Urinary bladder (tissue), 4 donors: ENCODE data around the gene JARID2. TPM values are rescaled to one million over a fixed set of nuclear protein-coding genes. Genes with fewer than 3 reads are reported as not detected.

Experiments used
- DNase-seq: peaks from one replicate; pipeline ENCODE4 v3.0.0-alpha.2; 2015; ENCODE audit errors: extremely low spot score
- H3K27ac ChIP-seq: one replicate; pipeline ENCODE4 v1.5.1; 2013; ENCODE audit warnings: low read depth, mild to moderate bottlenecking, moderate library complexity
- H3K36me3 ChIP-seq: one replicate; pipeline ENCODE4 v1.6.1; 2013; ENCODE audit warnings: mild to moderate bottlenecking, moderate library complexity; ENCODE audit not compliant: insufficient read depth
- H3K4me1 ChIP-seq: one replicate; pipeline ENCODE4 v1.6.1; 2013; ENCODE audit warnings: mild to moderate bottlenecking, moderate library complexity; ENCODE audit not compliant: insufficient read depth
- H3K4me3 ChIP-seq: one replicate; pipeline ENCODE4 v1.5.1; 2013; ENCODE audit warnings: low read depth, low read length
- WGBS: extraction: QIAGEN DNeasy Blood & Tissue Kit; methylation state at CpG from one replicate; pipeline ENCODE4 v1.1.7; 2013; 5-methylcytosine and 5-hydroxymethylcytosine counted together
- polyA plus RNA-seq: library from polyadenylated mRNA; stranded (reverse); fragments of 200-250 nt; gene quantifications from one replicate; pipeline ENCODE4 v1.2.3, GENCODE V29; 2013
- total RNA-seq: library from RNA; depleted of rRNA; stranded (reverse); fragments of >200 nt; gene quantifications from one replicate; pipeline ENCODE4 v1.2.3, GENCODE V29; 2014
- donor health status: healthy with polysubstance abuse.
- donor health status: healthy.

The JARID2 gene
- total and polyA plus RNA-seq, 2 donors = 5.5 to 11.9 TPM

DNA sequence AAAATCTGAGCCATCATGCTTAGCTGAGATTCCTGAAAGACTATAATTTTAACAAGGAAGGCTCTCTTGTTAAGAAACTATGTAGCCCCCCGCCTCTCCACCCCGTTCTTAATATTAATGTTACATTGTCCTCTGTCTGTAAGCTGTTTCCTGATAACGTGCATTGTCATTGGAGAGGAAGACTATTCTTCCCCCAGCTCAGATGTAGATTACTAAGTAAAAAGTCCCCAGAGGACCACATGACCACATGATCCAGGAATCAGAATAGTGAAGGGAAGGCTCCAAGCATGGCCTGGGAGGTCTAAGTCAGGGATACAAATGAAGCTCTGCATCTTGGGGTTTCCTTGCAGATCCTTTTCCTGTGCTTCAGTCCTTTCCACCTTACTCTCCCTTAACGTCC is 106.4 kb downstream of the JARID2 start:
- H3K4me3 ChIP-seq = no peak overlapping the region
- WGBS = 68% methylated on average over 4 of the region's 4 CpGs
- no peak overlapping the region for H3K27ac ChIP-seq
- DNase-seq = no peak
- no peaks in the 10 kb centered on the region for H3K36me3 ChIP-seq
- H3K4me1 ChIP-seq = no peaks in the 10 kb centered on the region

DNA sequence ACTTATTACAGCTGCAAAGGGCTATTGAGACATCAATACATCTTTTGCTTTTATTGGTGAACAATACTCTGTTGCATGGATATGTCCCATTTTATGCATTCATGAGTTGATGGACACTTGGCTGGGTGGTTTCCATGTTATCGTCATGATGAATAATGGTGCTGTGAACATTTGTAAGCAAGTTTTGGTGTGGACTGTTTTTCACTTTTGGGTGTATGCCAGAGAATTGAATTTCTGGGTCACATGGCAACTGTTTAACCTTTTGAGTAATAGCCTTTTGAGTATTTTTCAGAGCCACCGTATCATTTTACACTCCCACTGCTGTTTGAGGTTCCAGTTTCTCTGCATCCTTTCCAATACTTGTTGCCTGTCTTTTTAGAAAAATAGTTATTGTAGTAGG is 107.0 kb downstream of the JARID2 start:
- Histone ChIP-seq H3K36me3 (no peaks in the 10 kb centered on the region), H3K4me3 (no peak overlapping the region), H3K4me1 (no peaks in the 10 kb centered on the region), H3K27ac (no peak overlapping the region)
- no peak for DNase-seq
- 84% methylated on average over 2 of the region's 2 CpGs for WGBS

DNA sequence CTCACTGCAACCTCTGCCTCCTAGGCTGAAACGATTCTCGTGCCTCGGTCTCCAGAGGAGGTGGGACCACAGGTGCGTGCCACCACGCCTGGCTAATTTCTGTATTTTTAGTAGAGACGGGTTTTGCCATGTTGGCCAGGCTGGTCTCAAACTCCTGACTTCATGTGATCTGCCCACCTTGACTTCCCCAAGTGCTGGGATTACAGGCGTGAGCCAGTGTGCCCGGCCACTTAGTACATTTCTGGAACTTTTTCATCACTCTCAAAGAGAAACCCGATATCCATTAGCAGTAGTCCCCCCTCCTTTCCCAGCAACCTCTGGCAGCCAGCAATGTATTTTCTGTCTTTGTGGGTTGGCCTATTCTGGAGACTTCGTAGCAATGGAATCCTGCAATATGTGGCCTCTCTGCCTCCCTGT is 109.8 kb downstream of the JARID2 start:
- Histone ChIP-seq H3K4me1 (no peaks in the 10 kb centered on the region), H3K4me3 (no peak overlapping the region), H3K27ac (no peak overlapping the region), H3K36me3 (no peaks in the 10 kb centered on the region)
- no peak for DNase-seq
- 85% methylated on average over 10 of the region's 10 CpGs for WGBS

DNA sequence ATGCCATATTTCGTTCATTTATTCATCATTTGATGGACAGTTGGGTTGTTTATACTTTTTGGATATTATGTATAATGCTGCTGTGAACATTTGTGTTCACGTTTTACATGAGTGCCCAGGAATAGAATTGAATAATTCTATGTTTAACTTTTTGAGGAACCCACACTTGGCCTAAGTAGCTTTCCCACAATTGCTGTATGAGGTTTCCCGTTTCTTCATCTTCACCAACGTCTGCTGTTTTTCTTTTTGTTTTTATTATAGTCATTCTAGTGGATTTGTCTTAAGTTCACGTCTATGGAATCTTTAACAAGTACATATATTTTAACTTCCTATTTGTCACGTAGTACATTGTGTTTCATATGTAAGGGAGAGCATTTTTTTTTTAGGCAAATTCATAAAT is 110.3 kb downstream of the JARID2 start:
- Histone ChIP-seq H3K36me3 (no peaks in the 10 kb centered on the region), H3K27ac (no peak overlapping the region), H3K4me1 (no peaks in the 10 kb centered on the region), H3K4me3 (no peak overlapping the region)
- 77% methylated on average over 6 of the region's 6 CpGs for whole genome bisulfite sequencing
- DNase-seq = no peak

DNA sequence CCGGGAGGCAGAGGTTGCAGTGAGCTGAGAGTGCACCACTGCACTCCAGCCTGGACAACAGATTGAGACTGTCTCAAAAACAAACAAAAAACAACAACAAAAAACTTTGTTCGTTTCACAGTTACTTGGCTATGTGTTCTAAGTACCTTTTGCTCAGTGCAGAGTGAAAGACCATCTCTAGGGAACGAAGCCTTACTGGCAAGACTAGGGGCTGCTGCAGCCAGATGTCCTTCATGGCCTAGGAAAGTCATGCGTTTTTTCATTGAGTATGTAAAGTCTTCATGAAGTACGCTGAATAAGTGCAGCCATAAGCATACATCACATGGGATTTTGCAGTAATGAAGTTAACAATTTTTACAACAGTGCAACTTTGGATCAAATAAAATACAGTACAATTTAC is 111.1 kb downstream of the JARID2 start:
- 71% methylated on average over 5 of the region's 5 CpGs for WGBS
- H3K4me1 ChIP-seq = no peaks in the 10 kb centered on the region
- no peak overlapping the region for H3K4me3 ChIP-seq
- no peaks in the 10 kb centered on the region for H3K36me3 ChIP-seq
- no peak overlapping the region for H3K27ac ChIP-seq
- DNase-seq = no peak

DNA sequence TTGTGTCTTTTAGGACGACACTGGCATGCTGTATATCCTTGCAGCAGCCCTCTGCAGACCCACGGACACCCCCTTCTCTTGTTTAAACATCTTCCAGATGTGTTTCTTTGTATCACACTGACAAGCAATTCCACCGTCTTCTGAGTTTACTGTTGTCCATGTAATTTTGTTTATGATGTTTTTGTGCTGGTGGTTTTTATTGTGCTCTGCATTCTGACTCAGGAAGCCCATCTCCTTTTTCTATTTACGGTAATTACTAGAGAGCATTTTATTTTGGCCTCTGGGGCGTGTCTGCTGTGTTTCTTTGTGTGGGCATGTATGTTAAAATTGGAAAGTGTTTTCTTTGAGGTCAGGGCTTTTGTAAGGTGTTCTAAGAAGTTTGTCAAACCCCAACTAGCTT is 111.9 kb downstream of the JARID2 start:
- H3K36me3 ChIP-seq = no peaks in the 10 kb centered on the region
- no peak for DNase-seq
- H3K27ac ChIP-seq = no peak overlapping the region
- no peaks in the 10 kb centered on the region for H3K4me1 ChIP-seq
- no peak overlapping the region for H3K4me3 ChIP-seq
- 65% methylated on average over 5 of the region's 5 CpGs for WGBS

DNA sequence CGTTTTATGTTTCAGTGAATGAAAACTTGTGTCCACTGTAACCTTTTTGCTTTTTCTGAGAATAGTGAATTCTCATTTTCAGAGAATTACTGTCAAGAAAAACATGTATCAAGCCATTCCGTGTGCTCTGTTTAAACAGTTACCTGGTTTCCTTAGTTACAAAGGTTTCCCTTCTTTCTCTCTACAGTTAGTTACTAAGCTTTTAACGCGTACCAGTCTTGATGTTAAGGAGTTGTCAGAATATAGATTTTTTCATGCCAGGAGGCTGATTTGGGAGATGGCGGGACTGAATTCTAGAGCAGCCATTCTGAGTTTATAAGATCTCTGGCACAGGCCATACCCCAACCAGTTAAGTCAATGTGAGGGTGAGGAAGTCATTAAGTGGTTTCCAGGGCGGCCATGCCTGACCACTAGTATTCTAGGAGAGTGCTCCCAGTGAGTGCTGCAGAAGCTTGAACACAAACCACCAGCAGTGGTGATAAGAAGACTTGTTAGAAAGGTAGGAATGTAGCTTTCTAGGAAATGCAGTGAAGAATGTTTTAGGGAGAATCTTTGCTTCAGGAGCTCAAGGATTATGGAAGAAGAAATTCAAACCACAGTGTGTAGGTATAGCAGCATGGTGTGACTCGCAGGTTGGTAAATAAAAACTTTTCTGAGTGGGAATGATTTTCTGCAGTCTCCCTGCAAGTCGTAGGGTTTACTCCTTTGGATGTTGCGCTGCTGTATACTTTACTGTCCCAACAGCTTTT is 112.9 kb downstream of the JARID2 start:
- Histone ChIP-seq H3K27ac (no peak overlapping the region), H3K4me3 (no peak overlapping the region), H3K4me1 (no peaks in the 10 kb centered on the region), H3K36me3 (no peaks in the 10 kb centered on the region)
- 95% methylated on average over 9 of the region's 9 CpGs for WGBS
- no peak for DNase-seq

DNA sequence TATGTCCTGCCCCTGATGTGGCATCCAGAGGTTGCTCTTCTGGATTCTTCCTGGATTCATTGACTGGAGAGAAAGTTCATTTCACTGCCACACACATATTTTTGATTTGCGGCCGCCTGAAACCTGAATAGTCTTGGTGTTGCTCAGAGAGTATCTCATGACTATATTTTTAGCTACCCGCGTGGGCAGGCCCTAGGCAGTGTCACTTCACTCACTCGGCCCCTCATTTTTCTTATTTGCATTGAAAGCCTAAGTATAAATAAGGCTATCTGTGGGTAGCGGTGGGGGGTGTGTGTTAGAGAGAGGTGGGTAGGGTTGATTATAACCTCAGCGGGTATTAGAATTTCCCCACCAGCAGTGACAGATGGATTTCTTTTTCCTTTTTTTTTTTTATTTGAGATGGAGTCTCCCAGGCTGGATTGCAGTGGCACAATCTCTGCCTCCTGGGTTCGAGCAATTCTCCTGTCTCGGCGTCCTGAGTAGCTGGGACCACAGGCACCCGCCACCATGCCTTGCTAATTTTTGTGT is 113.5 kb downstream of the JARID2 start:
- Histone ChIP-seq H3K36me3 (no peaks in the 10 kb centered on the region), H3K4me1 (no peaks in the 10 kb centered on the region), H3K4me3 (no peak overlapping the region), H3K27ac (no peak overlapping the region)
- 78% methylated on average over 11 of the region's 11 CpGs for WGBS
- no peak for DNase-seq

DNA sequence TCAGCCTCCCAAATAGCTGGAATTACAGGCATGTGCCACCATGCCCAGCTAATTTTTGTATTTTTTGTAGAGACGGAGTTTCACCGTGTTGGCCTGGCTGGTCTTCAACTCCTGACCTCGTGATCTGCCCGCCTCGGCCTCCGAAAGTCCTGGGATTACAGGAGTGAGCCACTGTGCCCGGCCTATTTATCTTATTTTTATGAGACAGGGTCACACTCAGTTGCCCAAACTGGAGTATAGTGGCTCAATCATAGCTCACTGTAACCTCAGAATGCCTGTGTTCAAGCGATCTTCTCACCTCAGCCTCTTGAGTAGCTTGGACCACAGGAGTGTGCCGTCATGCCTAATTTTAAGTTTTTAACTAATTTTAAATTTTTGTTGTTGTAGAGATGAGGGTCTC is 114.4 kb downstream of the JARID2 start:
- H3K4me3 ChIP-seq = no peak overlapping the region
- H3K27ac ChIP-seq = no peak overlapping the region
- H3K36me3 ChIP-seq = no peaks in the 10 kb centered on the region
- no peaks in the 10 kb centered on the region for H3K4me1 ChIP-seq
- 94% methylated on average over 9 of the region's 9 CpGs for WGBS
- no peak for DNase-seq

DNA sequence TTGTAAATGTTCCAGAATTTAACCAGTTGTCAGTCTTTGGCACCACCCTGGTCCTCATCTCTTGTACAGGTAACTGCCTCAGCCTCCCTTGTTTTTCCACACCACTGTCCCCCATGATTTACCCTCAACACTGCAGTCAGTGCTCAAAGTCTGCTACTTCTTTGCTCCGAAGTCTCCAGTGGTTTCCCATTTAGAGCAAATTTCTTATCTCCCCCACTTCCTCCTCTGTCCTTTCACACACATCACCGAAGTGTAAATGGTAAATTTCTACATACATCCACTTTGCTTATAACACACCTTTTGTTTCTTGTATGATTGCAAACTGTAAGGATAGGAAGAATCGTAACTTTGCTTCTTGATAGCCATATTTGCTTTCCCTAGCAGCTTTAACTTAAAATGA is 115.3 kb downstream of the JARID2 start:
- WGBS = 93% methylated on average over 3 of the region's 3 CpGs
- Histone ChIP-seq H3K36me3 (no peaks in the 10 kb centered on the region), H3K27ac (no peak overlapping the region), H3K4me1 (no peaks in the 10 kb centered on the region), H3K4me3 (no peak overlapping the region)
- no peak for DNase-seq

DNA sequence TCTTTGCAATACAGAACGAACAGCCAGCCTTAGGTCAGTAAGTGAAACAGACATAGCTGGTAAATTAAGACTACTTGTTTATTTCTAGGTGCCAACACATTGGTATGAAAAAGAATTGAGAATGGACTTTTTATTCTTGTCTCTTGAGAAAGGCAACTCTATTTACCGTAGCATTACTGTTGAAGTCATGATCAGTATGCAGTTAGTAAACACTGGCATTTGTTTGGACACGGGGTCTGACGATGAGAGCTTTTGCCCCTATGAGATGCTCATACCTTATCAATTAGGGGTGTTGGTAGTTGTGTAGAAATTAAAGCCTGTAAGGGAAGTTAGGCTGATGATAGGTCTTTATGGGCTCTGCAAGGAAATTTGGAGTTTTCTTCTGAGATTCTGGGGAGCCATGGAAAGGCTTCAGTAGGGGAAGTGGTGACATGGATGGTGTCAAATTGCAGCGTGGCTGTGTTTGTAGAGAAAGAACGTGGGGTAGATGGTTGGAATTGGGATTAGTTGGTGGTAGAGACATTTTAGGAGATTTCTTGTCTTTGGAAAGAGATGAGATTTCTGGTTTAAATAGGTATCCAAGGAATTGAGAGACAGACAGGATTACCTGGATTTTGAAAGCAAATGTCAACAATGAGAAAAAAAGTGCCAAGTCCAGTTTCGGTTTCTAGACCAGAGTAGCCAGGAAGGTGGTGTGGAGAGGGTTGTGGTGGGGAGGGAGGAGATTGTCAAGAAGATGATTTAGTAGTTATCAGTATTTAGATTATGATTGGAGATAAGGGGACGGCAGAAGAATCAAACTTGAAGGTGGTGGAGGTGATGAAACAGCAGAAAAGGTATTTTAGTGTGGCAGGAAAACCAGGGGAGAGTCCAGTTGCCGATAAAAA is 116.6 kb downstream of the JARID2 start:
- no peak for DNase-seq
- H3K36me3 ChIP-seq = no peaks in the 10 kb centered on the region
- no peak overlapping the region for H3K4me3 ChIP-seq
- H3K4me1 ChIP-seq = no peaks in the 10 kb centered on the region
- no peak overlapping the region for H3K27ac ChIP-seq
- 73% methylated on average over 9 of the region's 9 CpGs for WGBS

DNA sequence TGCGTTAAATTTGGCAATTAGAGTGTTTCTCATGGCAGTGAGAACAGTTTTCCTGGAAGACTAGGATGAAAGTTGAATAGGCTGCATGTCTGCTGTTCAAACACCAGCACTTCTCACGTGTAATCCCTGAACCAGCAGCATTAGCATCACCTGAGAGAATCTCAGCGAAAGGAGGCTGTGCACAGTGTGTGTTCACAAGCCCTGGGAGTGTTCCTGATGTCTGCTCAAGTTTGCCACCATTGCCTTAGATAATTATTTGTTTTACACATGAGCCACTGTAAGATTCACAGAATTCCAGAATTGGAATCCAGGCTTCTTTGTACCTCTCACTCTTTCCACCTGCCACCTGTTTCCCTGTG is 117.3 kb downstream of the JARID2 start:
- WGBS = 88% methylated on average over 3 of the region's 3 CpGs
- no peaks in the 10 kb centered on the region for H3K36me3 ChIP-seq
- H3K4me1 ChIP-seq = no peaks in the 10 kb centered on the region
- no peak overlapping the region for H3K4me3 ChIP-seq
- no peak for DNase-seq
- H3K27ac ChIP-seq = no peak overlapping the region

DNA sequence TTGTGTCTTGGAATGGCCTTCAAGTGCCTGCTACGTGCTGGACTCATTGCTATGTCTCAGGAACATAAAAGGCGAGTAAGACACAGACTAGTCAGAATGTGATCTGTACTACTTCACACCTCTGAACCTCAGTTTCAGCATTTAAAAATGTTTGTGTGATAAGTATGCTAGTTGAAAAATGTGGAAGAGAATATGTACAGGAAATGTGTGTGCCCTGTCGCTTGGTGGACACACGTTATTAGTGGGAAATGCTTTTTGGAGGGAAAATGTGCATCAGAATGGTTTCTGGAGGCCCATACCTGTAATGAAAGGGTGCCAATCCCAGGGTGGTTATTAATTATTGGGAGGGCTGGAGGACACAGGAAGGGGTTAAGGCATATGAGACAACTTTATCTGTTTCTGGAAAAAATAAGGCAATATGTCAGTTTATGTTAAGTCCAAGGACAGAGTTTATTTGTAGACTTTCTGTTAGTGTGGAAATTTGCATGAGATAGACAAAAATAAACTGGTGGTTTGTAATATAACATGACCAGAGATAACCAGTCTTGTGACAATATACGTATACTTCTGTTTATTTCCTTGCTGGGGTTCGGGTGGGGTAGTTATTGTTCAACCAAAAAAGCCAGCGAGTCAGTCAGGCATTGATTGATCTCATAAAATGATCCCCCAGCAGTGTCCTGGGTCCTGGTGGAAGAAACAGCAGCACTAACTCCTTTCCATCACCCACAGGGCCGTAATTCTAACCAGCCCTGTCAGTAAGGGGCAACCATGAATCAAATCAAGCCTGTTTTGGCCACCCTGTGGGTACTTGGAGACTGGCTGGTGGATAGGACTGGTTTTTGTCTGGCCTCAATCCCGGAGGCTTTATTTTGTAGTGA is 117.9 kb downstream of the JARID2 start:
- no peak overlapping the region for H3K27ac ChIP-seq

More for the DNA sequence above, 117.9 kb downstream of the JARID2 start:
- no peak overlapping the region for H3K4me3 ChIP-seq
- H3K36me3 ChIP-seq = no peaks in the 10 kb centered on the region
- 72% methylated on average over 9 of the region's 9 CpGs for WGBS
- no peak for DNase-seq
- H3K4me1 ChIP-seq = no peaks in the 10 kb centered on the region
